Esophagus (tissue), 2 donors: ENCODE measurements around the gene LUM. TPM values are rescaled to one million over a fixed set of nuclear protein-coding genes. Genes with fewer than 3 reads are reported as not detected.

Source experiments
- H3K27ac ChIP-seq, 2 donors: one replicate each; pipeline ENCODE4 v1.5.1; 2013; ENCODE audit warnings: low read depth in 2 of 2, mild to moderate bottlenecking in 2 of 2, inconsistent platforms in 1 of 2, low read length in 1 of 2, moderate library complexity in 1 of 2
- H3K27me3 ChIP-seq, 2 donors: one replicate each; pipeline ENCODE4 v1.6.1; 2013; ENCODE audit warnings: low read length in 2 of 2, control low read depth in 1 of 2, mild to moderate bottlenecking in 1 of 2; ENCODE audit not compliant: insufficient read depth in 2 of 2, control insufficient read depth in 1 of 2
- H3K36me3 ChIP-seq, 2 donors: one replicate each; pipeline ENCODE4 v1.6.1; 2013; ENCODE audit warnings: low read length in 1 of 2; ENCODE audit not compliant: control insufficient read depth in 2 of 2, insufficient read depth in 2 of 2
- H3K4me1 ChIP-seq, 2 donors: one replicate each; pipeline ENCODE4 v1.6.1; 2013; ENCODE audit warnings: low read length in 1 of 2; ENCODE audit not compliant: control insufficient read depth in 2 of 2, insufficient read depth in 2 of 2
- H3K4me3 ChIP-seq, 2 donors: one replicate each; pipeline ENCODE4 v1.5.1; 2013; ENCODE audit warnings: low read length in 2 of 2, mild to moderate bottlenecking in 2 of 2, low read depth in 1 of 2, moderate library complexity in 1 of 2
- H3K9me3 ChIP-seq, 2 donors: one replicate each; pipeline ENCODE4 v1.6.1; 2013; ENCODE audit warnings: mild to moderate bottlenecking in 2 of 2, low read depth in 1 of 2, low read length in 1 of 2, moderate library complexity in 1 of 2; ENCODE audit not compliant: control insufficient read depth in 2 of 2, insufficient read depth in 1 of 2
- WGBS, 2 donors: extraction: QIAGEN DNeasy Blood & Tissue Kit; methylation state at CpG; one replicate each; pipeline ENCODE4 v1.1.7; 2013; 5-methylcytosine and 5-hydroxymethylcytosine counted together
- polyA plus RNA-seq, 2 donors: library from polyadenylated mRNA; stranded (reverse); fragments of 200-250 nt; gene quantifications; one replicate each; pipeline ENCODE4 v1.2.3, GENCODE V29; 2013
- donor health status: healthy with polysubstance abuse.
- donor health status: Bipolar disorder and iron deficiency.

LUM gene
- polyA plus RNA-seq, 2 donors: 2.7 to 7.0 TPM

DNA sequence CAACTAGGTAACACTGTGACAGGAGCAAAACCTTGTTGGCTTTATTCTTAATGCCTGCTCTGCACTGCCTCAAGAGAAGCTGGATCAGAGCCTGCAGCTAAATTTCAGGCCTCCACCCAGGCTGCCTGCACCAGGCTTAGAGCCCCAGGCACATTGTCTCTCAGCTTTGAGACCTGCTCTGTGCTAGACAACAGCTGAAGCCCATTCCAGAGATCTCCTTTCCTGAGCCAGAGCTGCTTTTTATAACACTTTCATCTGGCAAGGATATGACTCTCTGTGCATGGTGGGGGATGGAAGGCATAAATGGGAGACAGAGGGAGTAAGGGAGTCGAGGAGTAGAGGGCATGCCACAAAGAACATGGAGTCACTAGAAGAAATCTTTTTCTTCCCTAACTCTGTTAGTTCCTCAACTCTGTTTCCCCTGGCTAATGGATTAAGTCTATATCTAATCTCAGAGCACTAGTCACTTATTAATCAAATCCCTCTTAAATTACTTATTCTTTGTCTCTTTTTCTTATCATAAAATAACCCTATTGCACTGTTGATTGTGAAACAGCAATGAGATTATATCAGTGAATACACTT, 27.1 kb upstream of the LUM start:
- WGBS, 2 donors: 27 to 29% methylated on average over 1 of the region's 1 CpG
- no peaks in the 10 kb centered on the region for H3K36me3 ChIP-seq
- peaks cover 0 to 3% of the 10 kb centered on the region in 2 donors for H3K4me1 ChIP-seq
- H3K27ac ChIP-seq: no peak overlapping the region
- no peaks in the 10 kb centered on the region for H3K27me3 ChIP-seq
- no peaks in the 10 kb centered on the region for H3K9me3 ChIP-seq
- no peak overlapping the region for H3K4me3 ChIP-seq

DNA sequence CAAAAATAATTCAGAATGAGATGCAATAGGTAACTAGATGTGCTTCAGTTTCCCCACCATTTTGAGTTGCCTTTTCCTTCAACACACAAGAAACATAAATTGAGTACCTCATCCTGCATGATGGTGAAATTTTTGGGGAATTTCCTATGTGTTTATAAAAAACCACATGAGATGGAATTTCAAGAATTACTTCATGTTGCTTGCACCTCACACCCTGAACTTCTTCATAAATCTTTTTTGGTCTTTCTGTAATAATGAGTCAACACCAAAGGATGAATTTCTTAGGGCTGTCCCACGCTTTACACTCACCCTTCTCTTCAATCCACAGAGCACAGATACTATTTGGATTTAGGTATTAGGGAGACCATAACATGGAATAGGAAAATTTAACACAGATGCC, 22.6 kb upstream of the LUM start:
- Histone ChIP-seq H3K4me1 (peaks cover 0 to 3% of the 10 kb centered on the region in 2 donors), H3K9me3 (no peaks in the 10 kb centered on the region), H3K27ac (no peak overlapping the region), H3K36me3 (no peaks in the 10 kb centered on the region), H3K27me3 (no peaks in the 10 kb centered on the region), H3K4me3 (no peak overlapping the region)
- WGBS, 2 donors: 81 to 86% methylated on average over 1 of the region's 1 CpG

DNA sequence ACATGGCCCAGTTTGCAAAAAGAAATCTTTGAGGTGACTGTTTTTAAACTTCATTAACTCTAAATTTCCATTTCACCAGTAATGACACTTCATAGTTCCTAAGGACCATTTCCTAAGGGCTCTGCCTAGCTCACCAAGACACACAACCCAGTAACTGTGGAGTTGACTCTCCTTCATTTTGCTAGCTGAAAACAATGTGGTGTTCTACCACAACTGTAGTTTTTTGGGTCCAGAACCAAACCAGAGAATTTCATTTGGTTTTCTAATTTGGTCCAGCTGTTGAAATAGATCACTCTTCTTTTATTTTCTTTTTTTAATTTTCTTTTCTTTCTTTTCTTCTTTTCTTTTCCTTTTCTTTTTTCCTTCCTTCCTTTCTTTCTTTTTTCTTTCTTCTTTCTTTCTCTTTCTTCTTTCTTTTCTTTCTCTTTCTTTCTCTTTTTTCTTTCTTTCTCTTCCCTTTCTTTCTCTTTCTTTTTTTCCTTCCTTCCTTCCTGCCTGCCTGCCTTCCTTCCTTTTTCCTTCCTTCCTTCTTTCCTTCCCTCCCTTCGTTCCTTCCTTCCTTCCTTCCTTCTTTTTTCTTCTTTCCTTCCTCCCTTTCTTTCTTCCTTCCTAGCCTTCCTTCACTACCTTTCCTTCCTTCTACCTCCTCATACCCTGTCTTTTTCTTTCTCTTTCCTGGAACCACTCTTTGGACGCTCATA, 18.5 kb upstream of the LUM start:
- WGBS, 2 donors: 75 to 89% methylated on average over 2 of the region's 2 CpGs
- H3K36me3 ChIP-seq: no peaks in the 10 kb centered on the region

DNA sequence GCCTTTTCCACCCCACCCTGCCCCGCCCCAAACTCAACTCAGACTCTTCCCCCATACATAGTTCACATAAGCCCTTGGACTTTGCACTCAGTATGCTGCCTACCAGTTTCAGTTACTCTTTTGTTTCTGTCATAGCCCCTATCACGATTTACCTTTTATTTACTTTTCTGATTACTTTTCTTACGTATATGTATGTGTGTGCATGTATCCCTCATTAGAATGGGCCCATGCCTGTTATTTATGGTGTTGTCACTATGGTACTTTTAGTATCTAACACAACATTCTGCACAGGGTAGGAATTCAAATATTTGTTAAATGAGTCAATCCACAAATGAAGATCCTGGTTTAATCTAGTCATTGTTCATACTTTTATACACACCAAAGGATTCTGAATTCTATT, 16.5 kb upstream of the LUM start:
- H3K4me1 ChIP-seq: no peaks in the 10 kb centered on the region
- 70 to 72% methylated on average over 3 of the region's 3 CpGs for WGBS, 2 donors
- no peaks in the 10 kb centered on the region for H3K36me3 ChIP-seq
- H3K4me3 ChIP-seq: no peak overlapping the region
- no peak overlapping the region for H3K27ac ChIP-seq
- H3K27me3 ChIP-seq: no peaks in the 10 kb centered on the region
- no peaks in the 10 kb centered on the region for H3K9me3 ChIP-seq

More for the DNA sequence above, 18.5 kb upstream of the LUM start:
- H3K27ac ChIP-seq: no peak overlapping the region
- no peak overlapping the region for H3K4me3 ChIP-seq
- H3K9me3 ChIP-seq: no peaks in the 10 kb centered on the region
- H3K4me1 ChIP-seq: no peaks in the 10 kb centered on the region
- H3K27me3 ChIP-seq: no peaks in the 10 kb centered on the region

DNA sequence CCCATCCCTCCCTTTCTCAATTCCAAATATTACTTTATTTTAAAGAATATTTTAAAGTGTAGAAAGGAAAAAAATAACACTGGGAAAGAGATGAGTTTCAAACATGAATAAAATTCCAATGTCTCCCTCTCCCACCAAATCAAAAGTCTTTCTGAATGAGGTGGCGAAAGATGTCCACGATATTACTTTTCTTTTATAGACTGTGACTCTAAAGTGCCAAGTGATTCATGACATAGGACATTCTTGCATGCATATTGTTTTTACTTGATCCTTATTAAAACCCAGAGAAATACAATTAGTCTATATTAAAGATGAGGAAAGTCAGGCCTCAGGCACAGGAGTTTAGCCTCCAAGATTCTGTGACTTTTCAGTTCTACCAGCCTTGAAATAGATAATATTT, 16.0 kb upstream of the LUM start:
- Histone ChIP-seq H3K4me3 (no peak overlapping the region), H3K27ac (no peak overlapping the region), H3K27me3 (no peaks in the 10 kb centered on the region), H3K9me3 (no peaks in the 10 kb centered on the region), H3K36me3 (no peaks in the 10 kb centered on the region), H3K4me1 (no peaks in the 10 kb centered on the region)
- WGBS, 2 donors: 80 to 81% methylated on average over 2 of the region's 2 CpGs

DNA sequence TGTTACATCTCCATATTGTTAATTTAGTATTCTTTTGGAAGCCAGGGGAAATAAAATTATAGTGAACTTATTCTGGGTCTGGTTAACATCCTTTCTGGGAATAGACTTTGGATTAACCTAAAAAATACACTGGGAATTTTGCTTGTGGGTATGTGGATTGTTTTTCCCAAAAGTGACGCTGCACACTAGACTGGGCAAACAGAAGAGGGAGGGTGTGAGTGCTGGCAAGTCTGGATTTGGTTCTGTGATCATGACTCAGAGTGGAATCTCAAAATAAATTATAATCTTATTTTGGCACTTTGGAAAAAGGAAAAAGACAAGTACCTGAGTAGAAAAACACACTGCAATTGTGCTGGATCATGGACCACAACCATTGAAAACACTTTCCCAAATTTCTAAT, 15.2 kb upstream of the LUM start:
- H3K27ac ChIP-seq: no peak overlapping the region
- H3K27me3 ChIP-seq: no peaks in the 10 kb centered on the region
- WGBS, 2 donors: 35 to 68% methylated on average over 1 of the region's 1 CpG
- no peak overlapping the region for H3K4me3 ChIP-seq
- H3K9me3 ChIP-seq: no peaks in the 10 kb centered on the region
- H3K36me3 ChIP-seq: no peaks in the 10 kb centered on the region
- H3K4me1 ChIP-seq: no peaks in the 10 kb centered on the region

DNA sequence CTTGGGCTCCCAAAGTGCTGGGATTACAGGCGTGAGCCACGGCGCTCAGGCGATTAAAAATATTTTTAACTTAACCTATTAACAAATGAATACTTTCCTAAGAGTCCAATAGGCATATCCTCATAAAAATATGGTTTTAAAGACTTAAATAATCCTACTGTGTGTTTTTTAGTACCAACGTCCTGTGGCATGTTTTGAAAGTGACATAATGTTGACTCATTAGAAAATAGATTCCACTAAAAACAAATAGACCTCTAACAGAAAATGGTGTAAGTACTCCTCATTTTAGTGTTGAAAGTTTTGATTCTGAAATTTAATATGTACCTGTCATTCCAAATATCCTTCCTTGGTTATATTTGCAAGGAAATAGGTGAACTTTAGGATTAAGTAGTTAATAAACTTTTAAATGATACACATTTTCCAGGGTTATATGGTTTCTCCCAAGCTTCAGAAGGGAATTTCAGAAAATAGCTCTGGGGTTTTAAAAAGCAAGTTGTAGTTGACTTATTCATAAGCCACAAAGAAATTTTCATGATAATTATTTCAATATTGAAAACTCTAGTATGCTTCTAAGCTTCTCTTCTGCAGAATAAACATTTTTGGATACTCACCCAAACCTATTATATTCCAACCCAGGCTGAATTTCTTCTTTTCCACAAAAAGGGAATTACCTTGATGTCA, 12.1 kb upstream of the LUM start:
- Histone ChIP-seq H3K27me3 (no peaks in the 10 kb centered on the region), H3K27ac (no peak overlapping the region), H3K9me3 (no peaks in the 10 kb centered on the region), H3K4me1 (no peaks in the 10 kb centered on the region), H3K4me3 (no peak overlapping the region), H3K36me3 (no peaks in the 10 kb centered on the region)
- 87 to 89% methylated on average over 5 of the region's 5 CpGs for WGBS, 2 donors

DNA sequence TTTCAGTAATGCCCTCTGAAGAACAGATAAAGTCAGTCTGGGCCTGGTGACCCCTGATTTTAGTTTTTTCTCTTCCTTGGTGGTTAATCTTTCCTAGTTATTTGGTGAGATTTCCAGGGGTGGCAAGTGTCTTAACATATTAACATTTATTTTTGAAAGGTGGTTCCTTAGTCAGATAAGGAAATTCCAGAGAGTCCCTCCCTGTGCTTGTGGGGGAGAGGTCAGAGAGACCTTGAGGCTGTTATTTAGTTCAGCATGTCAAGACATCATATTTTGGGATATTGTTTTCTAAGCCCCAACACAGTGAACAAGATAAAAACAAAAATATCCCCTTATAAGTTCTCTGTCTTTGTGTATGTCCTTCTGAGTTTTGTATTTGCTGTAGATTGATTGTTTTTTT, 9.5 kb upstream of the LUM start:
- no peak overlapping the region for H3K4me3 ChIP-seq
- H3K36me3 ChIP-seq: no peaks in the 10 kb centered on the region
- no peak overlapping the region for H3K27ac ChIP-seq
- no peaks in the 10 kb centered on the region for H3K27me3 ChIP-seq
- no peaks in the 10 kb centered on the region for H3K4me1 ChIP-seq
- H3K9me3 ChIP-seq: no peaks in the 10 kb centered on the region

DNA sequence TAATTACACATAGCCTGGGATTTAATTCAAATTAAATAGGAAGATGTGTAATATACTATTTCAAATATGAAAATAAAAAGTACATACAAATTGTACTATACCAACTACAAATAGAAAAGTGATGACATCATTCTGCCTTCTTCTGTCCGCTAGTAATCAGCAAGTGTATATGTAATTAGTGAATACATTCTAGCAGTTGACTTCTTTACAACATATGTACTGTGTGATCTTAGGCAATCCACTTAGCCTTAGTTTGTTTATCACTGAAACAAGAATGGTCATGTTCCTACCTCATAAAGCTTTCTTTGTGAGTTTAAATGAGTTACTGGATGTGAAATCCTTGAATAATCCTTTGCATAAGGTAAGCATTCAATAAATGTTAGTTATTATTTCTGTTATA, 7.8 kb upstream of the LUM start:
- WGBS, 2 donors: 60 to 80% methylated on average over 1 of the region's 1 CpG
- Histone ChIP-seq H3K36me3 (no peaks in the 10 kb centered on the region), H3K9me3 (no peaks in the 10 kb centered on the region), H3K27me3 (no peaks in the 10 kb centered on the region), H3K4me3 (no peak overlapping the region), H3K4me1 (no peaks in the 10 kb centered on the region), H3K27ac (no peak overlapping the region)

DNA sequence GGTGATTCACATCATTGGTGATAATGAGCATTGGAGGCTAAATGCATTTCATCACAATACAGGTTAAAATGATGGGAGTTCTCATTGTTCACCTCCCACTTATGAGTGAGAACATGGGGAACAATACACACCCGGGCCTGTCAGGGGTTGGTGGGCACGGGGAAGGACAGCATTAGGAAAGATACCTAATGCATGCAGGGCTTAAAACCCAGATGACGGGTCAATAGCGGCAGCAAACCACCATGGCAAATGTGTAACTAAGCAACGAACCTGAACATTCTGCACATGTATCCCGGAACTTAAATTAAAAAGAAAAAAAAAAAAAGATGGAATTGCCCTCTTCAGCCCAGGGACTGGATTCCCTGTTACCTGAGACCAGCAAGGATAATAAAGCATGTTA, 2.3 kb upstream of the LUM start:
- H3K27me3 ChIP-seq: no peaks in the 10 kb centered on the region

More for the DNA sequence above, 2.3 kb upstream of the LUM start:
- H3K27ac ChIP-seq: no peak overlapping the region
- no peaks in the 10 kb centered on the region for H3K9me3 ChIP-seq
- H3K4me1 ChIP-seq: no peaks in the 10 kb centered on the region
- no peaks in the 10 kb centered on the region for H3K36me3 ChIP-seq
- 92 to 94% methylated on average over 6 of the region's 6 CpGs for WGBS, 2 donors
- no peak overlapping the region for H3K4me3 ChIP-seq
